GM10266 (cell line): ENCODE data around the gene TCERG1L.

ENCODE experiments used
- DNase-seq: peaks from one replicate; pipeline ENCODE4 v3.0.0; 2012; ENCODE audit errors: extremely low spot score
- TF ChIP-seq, protein P1 (sequence below): IDR thresholded peaks from 2 replicates; pipeline ENCODE4 v1.5.1; 2012; ENCODE audit warnings: mild to moderate bottlenecking, low read depth; ENCODE audit not compliant: control insufficient read depth, insufficient read depth; ENCODE audit errors: missing control alignments

Gene TCERG1L

DNA sequence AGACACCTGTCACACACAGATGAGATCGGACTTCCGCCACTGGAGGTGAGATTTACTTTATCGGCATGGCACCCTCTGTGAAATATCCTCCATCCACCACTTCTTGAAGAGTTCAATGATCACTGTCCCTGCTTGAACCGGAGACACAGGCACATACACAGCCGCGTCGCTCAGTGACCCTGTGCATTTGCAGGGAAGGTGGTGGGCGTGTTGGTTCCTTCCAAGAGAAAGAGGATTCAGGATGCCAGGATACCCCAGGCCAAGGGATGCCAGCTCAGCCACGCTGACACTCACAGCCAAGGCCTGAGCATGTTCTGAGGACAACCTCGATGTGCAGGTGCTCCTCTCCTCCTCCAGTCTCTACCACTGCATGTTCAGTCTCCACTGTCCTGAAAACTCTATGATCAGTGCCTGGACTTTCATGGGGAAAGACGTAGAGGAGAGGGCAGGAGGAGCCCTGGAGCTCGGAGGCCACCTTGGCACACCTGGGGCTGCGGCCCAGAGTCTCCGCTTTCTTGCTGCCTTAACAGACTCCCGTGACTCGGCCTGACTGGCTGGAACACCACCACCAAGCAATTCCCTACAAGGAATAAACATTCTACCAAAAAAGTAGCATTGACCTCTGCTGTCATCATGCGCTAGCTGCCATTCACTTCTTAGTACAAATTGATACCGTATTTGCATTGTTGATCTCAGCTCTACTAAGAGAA, 115.2 kb downstream of the TCERG1L start:
- TF ChIP-seq, protein P1, sequence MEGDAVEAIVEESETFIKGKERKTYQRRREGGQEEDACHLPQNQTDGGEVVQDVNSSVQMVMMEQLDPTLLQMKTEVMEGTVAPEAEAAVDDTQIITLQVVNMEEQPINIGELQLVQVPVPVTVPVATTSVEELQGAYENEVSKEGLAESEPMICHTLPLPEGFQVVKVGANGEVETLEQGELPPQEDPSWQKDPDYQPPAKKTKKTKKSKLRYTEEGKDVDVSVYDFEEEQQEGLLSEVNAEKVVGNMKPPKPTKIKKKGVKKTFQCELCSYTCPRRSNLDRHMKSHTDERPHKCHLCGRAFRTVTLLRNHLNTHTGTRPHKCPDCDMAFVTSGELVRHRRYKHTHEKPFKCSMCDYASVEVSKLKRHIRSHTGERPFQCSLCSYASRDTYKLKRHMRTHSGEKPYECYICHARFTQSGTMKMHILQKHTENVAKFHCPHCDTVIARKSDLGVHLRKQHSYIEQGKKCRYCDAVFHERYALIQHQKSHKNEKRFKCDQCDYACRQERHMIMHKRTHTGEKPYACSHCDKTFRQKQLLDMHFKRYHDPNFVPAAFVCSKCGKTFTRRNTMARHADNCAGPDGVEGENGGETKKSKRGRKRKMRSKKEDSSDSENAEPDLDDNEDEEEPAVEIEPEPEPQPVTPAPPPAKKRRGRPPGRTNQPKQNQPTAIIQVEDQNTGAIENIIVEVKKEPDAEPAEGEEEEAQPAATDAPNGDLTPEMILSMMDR = no peak
- DNase-seq = no peak

DNA sequence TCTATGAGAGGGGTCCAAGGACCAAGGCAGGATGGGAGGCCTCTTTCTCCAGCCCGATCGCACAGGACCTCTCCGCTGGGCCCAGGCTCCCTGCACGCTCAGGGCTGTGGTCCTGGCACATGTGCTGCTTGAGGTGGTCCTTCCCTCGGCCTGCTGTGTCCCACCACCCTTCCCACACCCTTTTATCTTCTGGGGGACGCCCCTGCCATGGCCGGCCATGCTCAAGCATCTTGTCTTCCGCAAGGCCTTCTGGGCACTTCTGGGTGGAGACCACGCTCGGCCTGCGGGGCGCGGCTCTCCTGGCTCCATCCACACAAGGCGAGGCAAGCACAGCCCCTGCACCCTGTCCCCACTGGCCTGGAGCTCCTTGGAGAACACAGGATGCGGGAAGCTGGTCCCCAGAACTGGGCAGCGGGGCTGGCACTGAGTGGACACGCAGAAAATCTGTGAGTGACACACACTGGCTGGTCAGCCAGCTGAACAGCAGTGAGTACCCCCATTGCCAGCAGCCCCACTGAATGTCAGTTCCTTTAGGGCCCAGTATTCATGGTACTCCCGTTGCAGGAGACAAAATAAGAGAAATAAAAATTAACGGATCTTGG, 115.9 kb downstream of the TCERG1L start:
- TF ChIP-seq, protein P1 = no peak
- DNase-seq = no peak

DNA sequence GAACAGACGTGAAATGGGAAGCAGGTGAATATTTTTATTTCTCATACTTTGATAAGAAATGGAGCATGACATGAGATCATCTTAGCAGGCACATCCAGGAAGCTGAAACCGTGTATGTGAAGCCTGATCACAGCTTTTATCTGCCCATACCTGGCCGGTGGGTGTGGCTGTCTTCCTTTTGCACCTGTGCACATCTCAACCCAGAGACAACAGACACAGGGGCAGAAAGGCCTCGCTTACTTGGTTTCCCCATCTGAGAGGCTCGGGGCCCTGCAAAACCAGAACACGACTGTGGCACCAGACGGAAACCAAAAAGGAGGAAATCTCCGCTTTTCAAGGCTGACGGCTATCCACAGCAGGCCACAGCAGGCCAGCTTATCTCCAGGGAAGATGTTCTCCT, 116.4 kb downstream of the TCERG1L start:
- DNase-seq = no peak

DNA sequence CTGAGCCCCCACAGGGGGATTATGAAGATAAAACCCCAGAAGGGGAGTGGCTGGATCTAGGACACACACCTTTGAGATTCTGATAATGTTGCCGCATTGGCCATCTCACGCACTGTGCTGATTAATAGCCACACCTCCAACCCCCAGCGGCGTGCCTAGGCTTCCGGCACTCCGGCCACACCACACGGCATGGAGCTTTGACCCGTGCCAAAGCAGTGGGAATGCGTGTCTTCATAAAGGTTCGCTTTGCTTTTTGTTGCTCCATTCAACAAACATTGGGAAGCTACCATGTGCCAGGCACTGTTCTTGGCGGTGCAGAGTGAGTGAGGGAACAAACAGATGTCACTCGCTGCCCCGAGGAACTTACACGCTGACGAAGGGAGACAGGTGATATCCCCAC, 117.6 kb downstream of the TCERG1L start:
- no peak for DNase-seq
- TF ChIP-seq, protein P1 = no peak

More for the DNA sequence above, 116.4 kb downstream of the TCERG1L start:
- TF ChIP-seq, protein P1 = no peak

DNA sequence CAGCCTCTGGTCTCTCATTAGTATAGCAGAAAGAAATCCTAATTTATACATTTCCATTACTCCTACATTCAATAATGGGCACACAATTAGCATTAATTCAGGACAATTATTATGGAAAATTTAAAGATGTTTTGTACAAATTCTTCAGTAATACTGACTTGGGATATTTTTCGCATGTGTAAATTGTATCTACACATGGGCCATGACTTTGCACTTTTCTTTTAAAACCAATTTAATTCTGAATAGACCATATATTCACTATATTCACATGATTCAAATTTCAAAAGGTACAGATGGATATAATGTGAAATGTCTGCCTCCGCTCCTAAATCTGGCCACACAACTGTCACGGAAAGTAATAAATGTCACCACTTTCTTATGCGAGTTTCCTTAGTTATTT, 123.0 kb downstream of the TCERG1L start:
- no peak for DNase-seq
- TF ChIP-seq, protein P1 = no peak

DNA sequence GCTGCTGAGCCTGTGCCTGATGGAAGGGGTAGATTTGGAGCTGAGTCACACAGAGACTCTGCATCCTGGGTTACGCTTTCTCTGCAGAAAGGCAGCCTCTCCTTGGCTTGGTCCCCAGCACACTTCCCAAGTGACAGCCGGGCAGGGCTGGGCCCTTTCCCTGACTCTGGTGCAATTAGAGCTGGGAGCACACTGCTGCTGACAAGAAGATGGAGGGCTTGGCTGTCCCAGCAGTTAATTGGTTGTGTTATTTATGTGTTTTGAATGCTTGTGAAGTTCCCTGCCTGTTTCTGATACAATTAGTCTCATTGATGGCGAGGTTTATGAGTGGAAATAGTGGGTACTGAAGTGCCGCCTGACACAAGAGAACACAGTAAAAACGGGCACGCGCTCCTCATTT, 123.6 kb downstream of the TCERG1L start:
- TF ChIP-seq, protein P1 = no peak

DNA sequence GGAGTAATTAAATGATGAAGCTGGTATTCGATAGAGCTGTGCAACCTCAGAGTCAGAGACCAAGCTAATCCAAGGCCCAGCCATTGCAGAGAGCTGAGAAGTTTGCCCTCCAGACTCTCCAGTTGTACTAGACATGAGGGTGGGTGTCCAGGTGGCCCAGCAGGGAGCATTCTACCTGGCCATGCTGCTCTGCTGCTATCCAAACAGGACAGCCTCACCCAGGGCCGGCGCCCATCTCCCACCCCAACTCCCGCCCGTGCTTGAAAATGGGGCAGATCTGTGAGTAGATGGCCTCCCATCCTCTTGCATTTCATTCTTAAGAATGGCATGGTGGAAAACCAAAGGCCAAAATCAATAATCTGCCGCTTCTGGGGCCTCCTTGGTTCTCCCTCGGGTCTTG, 124.2 kb downstream of the TCERG1L start:
- DNase-seq = no peak
- TF ChIP-seq, protein P1 = no peak

More for the DNA sequence above, 123.6 kb downstream of the TCERG1L start:
- DNase-seq = no peak
